Astrocyte of the cerebellum (primary cell): Measurements from ENCODE around the gene KCNIP1.

Experiments used
- DNase-seq: peaks from one replicate; pipeline ENCODE4 v3.0.0-alpha.2; 2011; ENCODE audit warnings: low read depth
- H3K4me3 ChIP-seq: 2 replicates; pipeline ENCODE4 v1.5.1; 2011; ENCODE audit warnings: mild to moderate bottlenecking, low read depth, low read length, moderate library complexity
- CTCF ChIP-seq: IDR thresholded peaks from 2 replicates; pipeline ENCODE4 v1.5.1; 2012; ENCODE audit warnings: low read length, low read depth, moderate library complexity, mild to moderate bottlenecking; ENCODE audit errors: missing control alignments
- in situ Hi-C: cut with HindIII; loops from 2 replicates; pipeline ENCODE4 v1.10.0; 2017; ENCODE audit warnings: low sequenced_read_pairs

Gene KCNIP1

DNA sequence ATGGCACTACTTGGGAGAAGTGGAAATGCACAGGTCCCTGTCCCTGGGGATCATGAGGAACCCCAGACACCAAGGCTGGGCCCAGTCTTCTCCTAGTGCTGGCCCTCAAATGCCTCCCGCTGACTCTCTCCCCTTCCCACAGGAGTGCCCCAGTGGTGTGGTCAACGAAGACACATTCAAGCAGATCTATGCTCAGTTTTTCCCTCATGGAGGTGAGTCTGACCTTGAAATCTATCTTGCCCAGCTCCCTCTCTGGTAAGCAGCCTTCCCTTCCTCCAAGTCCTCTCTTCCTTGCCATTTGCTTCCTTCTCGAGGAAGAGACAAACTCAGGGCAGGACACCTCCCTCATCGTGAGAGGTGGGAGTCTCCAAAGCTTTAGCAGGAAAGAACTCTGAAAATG is 216.4 kb downstream of the KCNIP1 start:
- in situ Hi-C loops: no loop called here
- H3K4me3 ChIP-seq: no peak overlapping the region
- TF ChIP-seq CTCF: no peak
- no peak for DNase-seq

DNA sequence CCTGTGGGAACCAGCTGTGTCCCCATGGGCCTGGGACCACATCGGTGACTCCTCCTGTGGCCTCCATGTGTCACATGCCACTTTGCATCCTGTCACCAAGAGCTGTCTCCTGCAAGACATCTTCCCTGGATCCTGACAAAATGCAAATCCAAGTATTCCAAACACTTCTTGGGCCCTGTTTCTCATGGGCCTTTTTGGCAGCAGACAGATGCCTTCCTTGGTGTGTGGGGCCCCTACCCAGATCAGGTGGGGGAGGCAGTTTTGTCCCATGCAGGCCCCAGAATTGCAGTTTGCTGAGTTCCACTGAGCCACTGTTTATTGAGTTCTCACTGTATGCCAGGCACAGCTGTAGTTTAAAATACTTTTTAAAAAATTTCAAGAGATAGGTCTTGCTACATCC is 217.2 kb downstream of the KCNIP1 start:
- H3K4me3 ChIP-seq: no peak overlapping the region
- in situ Hi-C loops: no loop called here
- no peak for TF ChIP-seq CTCF
- no peak for DNase-seq

DNA sequence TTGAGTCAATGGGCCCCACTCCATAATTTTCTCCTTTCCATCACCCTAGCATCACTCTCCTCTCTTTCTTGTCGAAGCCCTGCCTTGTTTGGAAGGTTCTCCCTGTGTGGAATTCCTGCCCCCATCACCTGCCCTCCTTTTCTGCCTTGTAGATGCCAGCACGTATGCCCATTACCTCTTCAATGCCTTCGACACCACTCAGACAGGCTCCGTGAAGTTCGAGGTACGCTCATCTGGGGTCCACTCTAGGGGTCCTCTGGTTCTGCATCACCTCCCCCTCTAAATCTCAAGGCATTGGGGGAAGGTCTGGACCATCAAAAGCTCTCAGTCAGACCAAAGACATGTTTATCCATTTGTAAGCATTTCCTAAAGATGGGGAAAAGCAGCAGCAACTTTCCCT is 217.9 kb downstream of the KCNIP1 start:
- no peak for TF ChIP-seq CTCF
- in situ Hi-C loops: no loop called here
- no peak overlapping the region for H3K4me3 ChIP-seq
- DNase-seq: no peak

DNA sequence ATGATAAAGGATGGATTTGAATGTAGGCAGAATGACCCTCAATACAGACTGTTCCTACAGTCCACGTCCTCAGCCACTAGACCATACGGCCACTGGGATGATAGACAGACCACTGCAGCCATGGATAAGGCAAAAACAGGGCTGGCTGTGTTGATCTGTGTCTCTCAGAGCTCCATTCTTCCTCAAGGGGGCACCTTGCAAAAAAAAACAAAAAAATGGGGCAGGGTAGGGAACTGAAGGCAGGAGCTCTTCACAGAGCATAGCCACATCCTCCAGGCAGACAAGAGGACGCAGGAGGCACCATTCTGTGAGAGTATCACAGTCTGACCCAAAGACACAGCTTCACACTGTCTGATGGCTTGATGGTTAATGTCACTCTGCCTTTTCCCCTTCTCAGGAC is 218.5 kb downstream of the KCNIP1 start:
- no peak overlapping the region for H3K4me3 ChIP-seq
- no peak for TF ChIP-seq CTCF
- DNase-seq: no peak
- in situ Hi-C loops: no loop called here

- in situ Hi-C loops: no loop called here
- no peak overlapping the region for H3K4me3 ChIP-seq
- no peak for DNase-seq
- TF ChIP-seq CTCF: no peak
These were observed 227.2 kb downstream of the KCNIP1 start for GRCh38 chr5:170731052-170731451.

DNA sequence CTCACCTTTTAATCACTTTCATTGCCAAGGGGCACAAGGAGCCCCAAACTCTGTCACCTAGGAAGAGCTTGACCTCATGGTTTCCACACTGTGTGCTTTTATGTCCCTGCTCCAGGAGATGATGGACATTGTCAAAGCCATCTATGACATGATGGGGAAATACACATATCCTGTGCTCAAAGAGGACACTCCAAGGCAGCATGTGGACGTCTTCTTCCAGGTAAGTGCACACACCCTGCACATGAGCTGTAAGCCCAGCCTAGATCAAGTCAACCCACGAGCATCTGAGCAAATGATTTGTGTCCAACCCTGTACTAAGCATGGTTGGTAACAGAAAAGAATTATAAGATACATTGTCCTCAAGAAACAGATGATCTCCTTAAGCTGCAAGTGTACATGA is 228.9 kb downstream of the KCNIP1 start:
- in situ Hi-C loops: no loop called here
- no peak for TF ChIP-seq CTCF
- H3K4me3 ChIP-seq: no peak overlapping the region
- DNase-seq: no peak

DNA sequence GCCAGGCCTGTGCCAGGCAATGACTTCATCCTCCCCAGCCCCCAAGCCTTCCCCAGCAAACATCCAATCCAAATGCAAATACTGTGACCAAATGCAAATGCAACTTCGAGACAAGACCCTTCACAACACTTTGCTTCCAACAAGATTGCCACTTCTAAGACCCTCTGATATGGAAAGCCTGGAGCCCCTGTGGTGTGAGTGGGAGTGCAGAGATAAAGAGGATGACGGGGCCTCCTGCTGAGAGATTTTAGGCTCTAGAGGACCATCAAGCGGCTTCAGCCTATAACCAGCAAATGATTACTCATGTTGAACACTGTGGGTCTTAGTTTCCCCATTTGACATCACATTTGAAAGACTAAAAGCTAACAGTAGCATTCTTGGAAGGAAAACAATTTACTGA is 233.1 kb downstream of the KCNIP1 start:
- no peak for DNase-seq
- TF ChIP-seq CTCF: no peak
- H3K4me3 ChIP-seq: no peak overlapping the region
- in situ Hi-C loops: no loop called here
